CD4-positive, alpha-beta memory T cell (primary cell): ENCODE data around the gene WNT3A. TPM values are rescaled to one million over a fixed set of nuclear protein-coding genes. Genes with fewer than 3 reads are reported as not detected.
"Not testable (repeated sequence)": the region's sequence is repeated elsewhere in the genome, so short reads cannot be mapped to it uniquely, and the experiment has no call there.

ENCODE experiments used
- CTCF ChIA-PET: fragments of 350-600 bp; sonication (Branson Sonifier 250); formaldehyde crosslinking; loops from one replicate; lab custom pipeline; 2021; ENCODE audit warnings: inconsistent platforms; ENCODE audit not compliant: partially characterized antibody; lab: Charles Lee
- POLR2A ChIA-PET: fragments of 350-600 bp; sonication (Branson Sonifier 250); formaldehyde crosslinking; loops from one replicate; lab custom pipeline; 2021; ENCODE audit not compliant: partially characterized antibody; lab: Charles Lee
- DNase-seq, 5 donors: peaks; one replicate each; pipeline versions ENCODE4 v3.0.0 to v3.0.0-alpha.2; 2020 to 2022; ENCODE audit warnings: mixed read lengths in 1 of 5
- H3K27ac ChIP-seq: one replicate; pipeline ENCODE4 v1.7.0; 2013; ENCODE audit warnings: low read depth, low read length
- H3K27me3 ChIP-seq: 2 replicates; pipeline ENCODE4 v1.7.0; 2013; ENCODE audit warnings: mild to moderate bottlenecking, low read length, moderate library complexity; ENCODE audit not compliant: insufficient read depth
- H3K36me3 ChIP-seq: 2 replicates; pipeline ENCODE4 v1.7.0; 2013; ENCODE audit warnings: mild to moderate bottlenecking, low read length, moderate library complexity; ENCODE audit not compliant: insufficient read depth
- H3K4me1 ChIP-seq: 2 replicates; pipeline ENCODE4 v1.7.0; 2013; ENCODE audit warnings: mild to moderate bottlenecking, low read length, moderate library complexity; ENCODE audit not compliant: insufficient read depth
- H3K4me3 ChIP-seq, 2 donors: one replicate each; pipeline ENCODE4 v1.7.0; 2013; ENCODE audit warnings: low read length in 2 of 2, mild to moderate bottlenecking in 1 of 2
- H3K9me3 ChIP-seq, 2 donors: one replicate each; pipeline ENCODE4 v1.7.0; 2013; ENCODE audit warnings: low read length in 2 of 2, control low read depth in 1 of 2; ENCODE audit not compliant: control insufficient read depth in 1 of 2
- H3K27ac Mint-ChIP-seq, 7 donors: one replicate each; pipeline ENCODE4 v1.8.0; 2020 to 2021; ENCODE audit warnings: mixed read lengths in 7 of 7, mild to moderate bottlenecking in 6 of 7, inconsistent platforms in 3 of 7, moderate library complexity in 3 of 7
- H3K27me3 Mint-ChIP-seq, 2 donors: one replicate each; pipeline ENCODE4 v1.8.0; 2020 to 2021; ENCODE audit warnings: mixed read lengths in 2 of 2
- H3K36me3 Mint-ChIP-seq, 2 donors: one replicate each; pipeline ENCODE4 v1.8.0; 2020 to 2021; ENCODE audit warnings: mixed read lengths in 2 of 2, inconsistent platforms in 1 of 2, mild to moderate bottlenecking in 1 of 2
- H3K4me1 Mint-ChIP-seq, 4 donors: one replicate each; pipeline ENCODE4 v1.8.0; 2020 to 2021; ENCODE audit warnings: mixed read lengths in 4 of 4, mild to moderate bottlenecking in 1 of 4
- H3K4me3 Mint-ChIP-seq, 8 donors: one replicate each; pipeline ENCODE4 v1.8.0; 2020 to 2021; ENCODE audit warnings: mixed read lengths in 8 of 8, mild to moderate bottlenecking in 7 of 8, moderate library complexity in 6 of 8, inconsistent platforms in 3 of 8
- H3K9me3 Mint-ChIP-seq, 8 donors: one replicate each; pipeline ENCODE4 v1.8.0; 2020 to 2021; ENCODE audit warnings: mixed read lengths in 8 of 8, mild to moderate bottlenecking in 5 of 8, inconsistent platforms in 3 of 8, moderate library complexity in 1 of 8
- intact Hi-C: fragments of 100-400 bp; cut with micrococcal nuclease; formaldehyde crosslinking; loops from one replicate; pipeline ENCODE4 v1.15.1; 2023
- polyA plus RNA-seq, 2 donors: library from polyadenylated mRNA; unstranded; fragments of 300-500 nt; fragmentation: Illumina TruSeq; gene quantifications; one replicate each; pipeline ENCODE4 v1.2.3, GENCODE V29; 2021
- total RNA-seq, 2 experiments: library from RNA; stranded (reverse); gene quantifications; one replicate each; pipeline ENCODE4 v1.2.3, GENCODE V29; 2021

The WNT3A gene
- total and polyA plus RNA-seq, 4 experiments from 2014 or later, result not detected

- POLR2A ChIA-PET, intact Hi-C loops, H3K9me3 Mint-ChIP-seq, H3K27ac ChIP-seq, H3K4me1 Mint-ChIP-seq, H3K36me3 ChIP-seq, H3K36me3 Mint-ChIP-seq, H3K4me3 ChIP-seq, H3K27me3 Mint-ChIP-seq, H3K27me3 ChIP-seq, H3K9me3 ChIP-seq, DNase-seq, H3K4me3 Mint-ChIP-seq, H3K4me1 ChIP-seq, CTCF ChIA-PET: not testable (repeated sequence)
- H3K27ac Mint-ChIP-seq, result peak overlapping the region in 1 of 7 donors; percentile 23
Measured at GRCh38 chr1:227970076-227970995, 36.5 kb upstream of the WNT3A start.

- CTCF ChIA-PET, H3K27ac ChIP-seq, H3K9me3 ChIP-seq, H3K4me3 ChIP-seq, H3K36me3 Mint-ChIP-seq, H3K4me3 Mint-ChIP-seq, H3K27ac Mint-ChIP-seq, H3K36me3 ChIP-seq, DNase-seq, H3K4me1 Mint-ChIP-seq, intact Hi-C loops, H3K27me3 ChIP-seq, H3K9me3 Mint-ChIP-seq, H3K4me1 ChIP-seq, POLR2A ChIA-PET, H3K27me3 Mint-ChIP-seq: not testable (repeated sequence)
Measured at GRCh38 chr1:227971216-227971615, 35.6 kb upstream of the WNT3A start.

- CTCF ChIA-PET, POLR2A ChIA-PET, H3K36me3 ChIP-seq: not testable (repeated sequence)
Measured at GRCh38 chr1:227971643-227972282, 35.0 kb upstream of the WNT3A start.

GRCh38 chr1:227972283-227972679 is 34.5 kb upstream of the WNT3A start:
- CTCF ChIA-PET, H3K9me3 ChIP-seq, H3K4me3 Mint-ChIP-seq, H3K4me1 Mint-ChIP-seq, H3K4me1 ChIP-seq, DNase-seq, intact Hi-C loops, H3K27ac Mint-ChIP-seq, H3K36me3 Mint-ChIP-seq, POLR2A ChIA-PET, H3K36me3 ChIP-seq, H3K27ac ChIP-seq, H3K4me3 ChIP-seq, H3K27me3 ChIP-seq, H3K9me3 Mint-ChIP-seq, H3K27me3 Mint-ChIP-seq: not testable (repeated sequence)

More at GRCh38 chr1:227971643-227972282, 35.0 kb upstream of the WNT3A start:
- DNase-seq, H3K36me3 Mint-ChIP-seq, H3K4me1 Mint-ChIP-seq, H3K27ac Mint-ChIP-seq, intact Hi-C loops, H3K4me3 Mint-ChIP-seq, H3K27me3 Mint-ChIP-seq, H3K9me3 ChIP-seq, H3K4me3 ChIP-seq, H3K27ac ChIP-seq, H3K4me1 ChIP-seq, H3K9me3 Mint-ChIP-seq, H3K27me3 ChIP-seq: not testable (repeated sequence)

GRCh38 chr1:227972843-227973374 is 33.9 kb upstream of the WNT3A start:
- CTCF ChIA-PET, H3K36me3 ChIP-seq, POLR2A ChIA-PET: not testable (repeated sequence)

GRCh38 chr1:227973724-227974288 is 33.0 kb upstream of the WNT3A start:
- CTCF ChIA-PET, H3K36me3 Mint-ChIP-seq, DNase-seq, H3K4me3 Mint-ChIP-seq, H3K36me3 ChIP-seq, H3K4me1 ChIP-seq, H3K27ac ChIP-seq, intact Hi-C loops, H3K4me3 ChIP-seq, H3K27me3 ChIP-seq, H3K4me1 Mint-ChIP-seq, H3K9me3 Mint-ChIP-seq, H3K27me3 Mint-ChIP-seq, H3K27ac Mint-ChIP-seq, H3K9me3 ChIP-seq, POLR2A ChIA-PET: not testable (repeated sequence)

More at GRCh38 chr1:227972843-227973374, 33.9 kb upstream of the WNT3A start:
- H3K4me3 Mint-ChIP-seq, DNase-seq, H3K9me3 ChIP-seq, H3K4me1 ChIP-seq, H3K4me1 Mint-ChIP-seq, intact Hi-C loops, H3K27ac Mint-ChIP-seq, H3K4me3 ChIP-seq, H3K27ac ChIP-seq, H3K9me3 Mint-ChIP-seq, H3K36me3 Mint-ChIP-seq, H3K27me3 ChIP-seq, H3K27me3 Mint-ChIP-seq: not testable (repeated sequence)

GRCh38 chr1:227975583-227976283 is 31.1 kb upstream of the WNT3A start:
- H3K27ac ChIP-seq, H3K4me1 ChIP-seq, H3K36me3 ChIP-seq, H3K4me3 ChIP-seq, intact Hi-C loops, H3K36me3 Mint-ChIP-seq, CTCF ChIA-PET, DNase-seq, H3K4me1 Mint-ChIP-seq, H3K9me3 ChIP-seq, POLR2A ChIA-PET, H3K9me3 Mint-ChIP-seq, H3K27me3 ChIP-seq, H3K27me3 Mint-ChIP-seq, H3K4me3 Mint-ChIP-seq: not testable (repeated sequence)
- peak overlapping the region in 1 of 7 donors; percentile 19 for H3K27ac Mint-ChIP-seq
